WTC11 (cell line): ENCODE measurements around the gene KIAA1671.

Experiments
- E2F4 ChIP-seq: sonication (generic); formaldehyde crosslinking; IDR thresholded peaks from 2 replicates; pipeline ENCODE4 v1.8.1; 2022; ENCODE audit warnings: low read depth, mild to moderate bottlenecking, moderate library complexity, missing genetic modification reagents, borderline replicate concordance
- FOXJ3 ChIP-seq: sonication (generic); formaldehyde crosslinking; IDR thresholded peaks from 2 replicates; pipeline ENCODE4 v1.9.0; 2021; ENCODE audit warnings: missing genetic modification reagents, mild to moderate bottlenecking, borderline replicate concordance
- MXD4 ChIP-seq: fragments of 250-450 bp; sonication (Bioruptor Pico); IDR thresholded peaks from 2 replicates; pipeline ENCODE4 v1.8.0; 2021; ENCODE audit warnings: mild to moderate bottlenecking, moderate library complexity, borderline replicate concordance
- RELA ChIP-seq: sonication (generic); formaldehyde crosslinking; IDR thresholded peaks from 2 replicates; pipeline ENCODE4 v1.8.1; 2022; ENCODE audit warnings: missing genetic modification reagents, mild to moderate bottlenecking, borderline replicate concordance
- SMAD3 ChIP-seq: sonication (generic); formaldehyde crosslinking; IDR thresholded peaks from 2 replicates; pipeline ENCODE4 v1.8.0; 2022; ENCODE audit warnings: missing genetic modification reagents, mild to moderate bottlenecking, borderline replicate concordance
- USF1 ChIP-seq: sonication (generic); formaldehyde crosslinking; IDR thresholded peaks from 2 replicates; pipeline ENCODE4 v1.8.0; 2022; ENCODE audit warnings: mild to moderate bottlenecking, missing genetic modification reagents
- TF ChIP-seq, protein P1 (sequence below): fragments of 200-600 bp; IDR thresholded peaks from 2 replicates; pipeline ENCODE4 v1.8.0; 2022; ENCODE audit warnings: antibody characterized with exemption
- TF ChIP-seq, protein P2 (sequence below): sonication (generic); formaldehyde crosslinking; IDR thresholded peaks from 2 replicates; pipeline ENCODE4 v1.8.0; 2022; ENCODE audit warnings: mild to moderate bottlenecking, missing genetic modification reagents
- TF ChIP-seq, protein P3 (sequence below): sonication (generic); formaldehyde crosslinking; IDR thresholded peaks from 2 replicates; pipeline ENCODE4 v1.8.1; 2023; ENCODE audit warnings: mild to moderate bottlenecking, missing genetic modification reagents, moderate library complexity

GRCh38 chr22:25100402-25100801 is 147.9 kb downstream of the KIAA1671 start:
- TF ChIP-seq E2F4 (CRISPR knock-in tag) (no peak), FOXJ3 (CRISPR knock-in tag) (no peak), USF1 (CRISPR knock-in tag) (no peak), SMAD3 (CRISPR knock-in tag) (no peak), RELA (CRISPR knock-in tag) (no peak), MXD4 (CRISPR knock-in tag) (no peak)
- TF ChIP-seq, protein P1, sequence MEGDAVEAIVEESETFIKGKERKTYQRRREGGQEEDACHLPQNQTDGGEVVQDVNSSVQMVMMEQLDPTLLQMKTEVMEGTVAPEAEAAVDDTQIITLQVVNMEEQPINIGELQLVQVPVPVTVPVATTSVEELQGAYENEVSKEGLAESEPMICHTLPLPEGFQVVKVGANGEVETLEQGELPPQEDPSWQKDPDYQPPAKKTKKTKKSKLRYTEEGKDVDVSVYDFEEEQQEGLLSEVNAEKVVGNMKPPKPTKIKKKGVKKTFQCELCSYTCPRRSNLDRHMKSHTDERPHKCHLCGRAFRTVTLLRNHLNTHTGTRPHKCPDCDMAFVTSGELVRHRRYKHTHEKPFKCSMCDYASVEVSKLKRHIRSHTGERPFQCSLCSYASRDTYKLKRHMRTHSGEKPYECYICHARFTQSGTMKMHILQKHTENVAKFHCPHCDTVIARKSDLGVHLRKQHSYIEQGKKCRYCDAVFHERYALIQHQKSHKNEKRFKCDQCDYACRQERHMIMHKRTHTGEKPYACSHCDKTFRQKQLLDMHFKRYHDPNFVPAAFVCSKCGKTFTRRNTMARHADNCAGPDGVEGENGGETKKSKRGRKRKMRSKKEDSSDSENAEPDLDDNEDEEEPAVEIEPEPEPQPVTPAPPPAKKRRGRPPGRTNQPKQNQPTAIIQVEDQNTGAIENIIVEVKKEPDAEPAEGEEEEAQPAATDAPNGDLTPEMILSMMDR: no peak
- TF ChIP-seq, protein P2, sequence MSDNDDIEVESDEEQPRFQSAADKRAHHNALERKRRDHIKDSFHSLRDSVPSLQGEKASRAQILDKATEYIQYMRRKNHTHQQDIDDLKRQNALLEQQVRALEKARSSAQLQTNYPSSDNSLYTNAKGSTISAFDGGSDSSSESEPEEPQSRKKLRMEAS (CRISPR knock-in tag): no peak
- TF ChIP-seq, protein P3, sequence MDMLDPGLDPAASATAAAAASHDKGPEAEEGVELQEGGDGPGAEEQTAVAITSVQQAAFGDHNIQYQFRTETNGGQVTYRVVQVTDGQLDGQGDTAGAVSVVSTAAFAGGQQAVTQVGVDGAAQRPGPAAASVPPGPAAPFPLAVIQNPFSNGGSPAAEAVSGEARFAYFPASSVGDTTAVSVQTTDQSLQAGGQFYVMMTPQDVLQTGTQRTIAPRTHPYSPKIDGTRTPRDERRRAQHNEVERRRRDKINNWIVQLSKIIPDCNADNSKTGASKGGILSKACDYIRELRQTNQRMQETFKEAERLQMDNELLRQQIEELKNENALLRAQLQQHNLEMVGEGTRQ: no peak
